ENCODE results near the gene CMTM8.

CMTM8 gene

GRCh38 chr3:32301426-32301825 lies 62.9 kb downstream of the CMTM8 start:
- Histone ChIP-seq H2BK120ac (ENCODE audit: low read depth, low read length) (no peak overlapping the region), H3K4me2 (ENCODE audit: low read length, poor library complexity, severe bottlenecking) (no peak overlapping the region), H3K4ac (ENCODE audit: low read depth in 1 of 2, low read length in 2 of 2) (no peak overlapping the region), H3K4me3 (ENCODE audit: insufficient read depth in 1 of 2, low read depth in 1 of 2, low read length in 2 of 2) (no peak overlapping the region), H3K9ac (ENCODE audit: low read length) (no peak overlapping the region), H2BK12ac (ENCODE audit: low read length in 2 of 2) (no peak overlapping the region), H3K27ac (ENCODE audit: low read length, poor library complexity, severe bottlenecking) (no peak overlapping the region), H3K27me3 (ENCODE audit: control insufficient read depth in 1 of 2, insufficient read depth in 1 of 2, low read length in 2 of 2) (no peaks in the 10 kb centered on the region), H3K18ac (ENCODE audit: low read depth in 1 of 2, low read length in 2 of 2) (no peak overlapping the region), H2AK5ac (ENCODE audit: low read length, severe bottlenecking) (no peak overlapping the region), H4K8ac (ENCODE audit: low read length) (no peak overlapping the region), H4K91ac (ENCODE audit: low read length) (no peak overlapping the region), H3K4me1 (ENCODE audit: control insufficient read depth, insufficient read depth, low read depth, low read length) (no peaks in the 10 kb centered on the region), H3K23ac (ENCODE audit: low read length in 2 of 2) (no peak overlapping the region), H2AFZ (ENCODE audit: low read depth, low read length) (no peak overlapping the region), H3K36me3 (ENCODE audit: control insufficient read depth in 1 of 2, insufficient read depth in 2 of 2, low read depth in 1 of 2, low read length in 2 of 2) (no peaks in the 10 kb centered on the region), H2BK5ac (ENCODE audit: low read depth, low read length, poor library complexity, severe bottlenecking) (no peak overlapping the region), H2BK15ac (ENCODE audit: low read depth, poor library complexity, severe bottlenecking) (no peak overlapping the region), H3K79me1 (replicated peaks; ENCODE audit: low read length, poor library complexity, severe bottlenecking) (peaks cover 11% of the 10 kb centered on the region), H3K14ac (ENCODE audit: low read length in 2 of 2) (no peak overlapping the region), H3K9me3 (ENCODE audit: control insufficient read depth, low read length) (no peaks in the 10 kb centered on the region)
- 100% methylated on average over 1 of the region's 2 CpGs for WGBS
- no peak for DNase-seq

- H3K4me3 ChIP-seq (ENCODE audit: insufficient read depth in 1 of 2, low read depth in 1 of 2, low read length in 2 of 2) = no peak overlapping the region
- no peak overlapping the region for H2AK5ac ChIP-seq (ENCODE audit: low read length, severe bottlenecking)
- H3K4ac ChIP-seq (ENCODE audit: low read depth in 1 of 2, low read length in 2 of 2) = no peak overlapping the region
- H3K4me2 ChIP-seq (ENCODE audit: low read length, poor library complexity, severe bottlenecking) = no peak overlapping the region
- no peak overlapping the region for H3K14ac ChIP-seq (ENCODE audit: low read length in 2 of 2)
- no peak overlapping the region for H3K18ac ChIP-seq (ENCODE audit: low read depth in 1 of 2, low read length in 2 of 2)
- no peaks in the 10 kb centered on the region for H3K9me3 ChIP-seq (ENCODE audit: control insufficient read depth, low read length)
- 94% methylated on average over 6 of the region's 7 CpGs for WGBS
- H4K91ac ChIP-seq (ENCODE audit: low read length) = no peak overlapping the region
- H2BK5ac ChIP-seq (ENCODE audit: low read depth, low read length, poor library complexity, severe bottlenecking) = no peak overlapping the region
- no peak overlapping the region for H3K23ac ChIP-seq (ENCODE audit: low read length in 2 of 2)
- no peak overlapping the region for H2BK15ac ChIP-seq (ENCODE audit: low read depth, poor library complexity, severe bottlenecking)
- H2BK120ac ChIP-seq (ENCODE audit: low read depth, low read length) = no peak overlapping the region
- no peak for DNase-seq
- H3K79me1 ChIP-seq (replicated peaks; ENCODE audit: low read length, poor library complexity, severe bottlenecking) = peaks cover 11% of the 10 kb centered on the region
- H3K9ac ChIP-seq (ENCODE audit: low read length) = no peak overlapping the region
- H3K4me1 ChIP-seq (ENCODE audit: control insufficient read depth, insufficient read depth, low read depth, low read length) = no peaks in the 10 kb centered on the region
- H2BK12ac ChIP-seq (ENCODE audit: low read length in 2 of 2) = no peak overlapping the region
- no peak overlapping the region for H2AFZ ChIP-seq (ENCODE audit: low read depth, low read length)
- no peaks in the 10 kb centered on the region for H3K27me3 ChIP-seq (ENCODE audit: control insufficient read depth in 1 of 2, insufficient read depth in 1 of 2, low read length in 2 of 2)
- no peak overlapping the region for H3K27ac ChIP-seq (ENCODE audit: low read length, poor library complexity, severe bottlenecking)
- H4K8ac ChIP-seq (ENCODE audit: low read length) = no peak overlapping the region
- no peaks in the 10 kb centered on the region for H3K36me3 ChIP-seq (ENCODE audit: control insufficient read depth in 1 of 2, insufficient read depth in 2 of 2, low read depth in 1 of 2, low read length in 2 of 2)
These were observed 64.3 kb downstream of the CMTM8 start for GRCh38 chr3:32302601-32303398.

- no peak overlapping the region for H3K18ac ChIP-seq (ENCODE audit: low read depth in 1 of 2, low read length in 2 of 2)
- no peak overlapping the region for H3K4me2 ChIP-seq (ENCODE audit: low read length, poor library complexity, severe bottlenecking)
- 73% methylated on average over 4 of the region's 6 CpGs for WGBS
- H3K27me3 ChIP-seq (ENCODE audit: control insufficient read depth in 1 of 2, insufficient read depth in 1 of 2, low read length in 2 of 2) = peaks cover 0 to under 1% of the 10 kb centered on the region in 2 experiments
- no peak overlapping the region for H2AFZ ChIP-seq (ENCODE audit: low read depth, low read length)
- H4K91ac ChIP-seq (ENCODE audit: low read length) = no peak overlapping the region
- H3K27ac ChIP-seq (ENCODE audit: low read length, poor library complexity, severe bottlenecking) = no peak overlapping the region
- no peak overlapping the region for H3K4me3 ChIP-seq (ENCODE audit: insufficient read depth in 1 of 2, low read depth in 1 of 2, low read length in 2 of 2)
- H2BK120ac ChIP-seq (ENCODE audit: low read depth, low read length) = no peak overlapping the region
- H2AK5ac ChIP-seq (ENCODE audit: low read length, severe bottlenecking) = no peak overlapping the region
- H2BK15ac ChIP-seq (ENCODE audit: low read depth, poor library complexity, severe bottlenecking) = no peak overlapping the region
- H3K9me3 ChIP-seq (ENCODE audit: control insufficient read depth, low read length) = no peaks in the 10 kb centered on the region
- peaks cover 11% of the 10 kb centered on the region for H3K79me1 ChIP-seq (replicated peaks; ENCODE audit: low read length, poor library complexity, severe bottlenecking)
- no peak overlapping the region for H3K23ac ChIP-seq (ENCODE audit: low read length in 2 of 2)
- no peak for DNase-seq
- H3K14ac ChIP-seq (ENCODE audit: low read length in 2 of 2) = no peak overlapping the region
- no peaks in the 10 kb centered on the region for H3K36me3 ChIP-seq (ENCODE audit: control insufficient read depth in 1 of 2, insufficient read depth in 2 of 2, low read depth in 1 of 2, low read length in 2 of 2)
- no peak overlapping the region for H3K4ac ChIP-seq (ENCODE audit: low read depth in 1 of 2, low read length in 2 of 2)
- H2BK12ac ChIP-seq (ENCODE audit: low read length in 2 of 2) = no peak overlapping the region
- H3K9ac ChIP-seq (ENCODE audit: low read length) = no peak overlapping the region
- H2BK5ac ChIP-seq (ENCODE audit: low read depth, low read length, poor library complexity, severe bottlenecking) = no peak overlapping the region
- no peaks in the 10 kb centered on the region for H3K4me1 ChIP-seq (ENCODE audit: control insufficient read depth, insufficient read depth, low read depth, low read length)
- H4K8ac ChIP-seq (ENCODE audit: low read length) = no peak overlapping the region
These were observed 64.9 kb downstream of the CMTM8 start for GRCh38 chr3:32303399-32303747.

GRCh38 chr3:32303977-32304881 lies 65.7 kb downstream of the CMTM8 start:
- WGBS = 90% methylated on average over 3 of the region's 3 CpGs
- Histone ChIP-seq H2BK120ac (ENCODE audit: low read depth, low read length) (no peak overlapping the region), H3K79me1 (replicated peaks; ENCODE audit: low read length, poor library complexity, severe bottlenecking) (peaks cover 11% of the 10 kb centered on the region)

More at GRCh38 chr3:32303977-32304881, 65.7 kb downstream of the CMTM8 start:
- H3K4ac ChIP-seq (ENCODE audit: low read depth in 1 of 2, low read length in 2 of 2) = no peak overlapping the region
- no peak overlapping the region for H3K23ac ChIP-seq (ENCODE audit: low read length in 2 of 2)
- no peak overlapping the region for H3K18ac ChIP-seq (ENCODE audit: low read depth in 1 of 2, low read length in 2 of 2)
- no peak overlapping the region for H3K9ac ChIP-seq (ENCODE audit: low read length)
- no peak overlapping the region for H3K4me2 ChIP-seq (ENCODE audit: low read length, poor library complexity, severe bottlenecking)
- no peak overlapping the region for H2BK15ac ChIP-seq (ENCODE audit: low read depth, poor library complexity, severe bottlenecking)
- H3K27me3 ChIP-seq (ENCODE audit: control insufficient read depth in 1 of 2, insufficient read depth in 1 of 2, low read length in 2 of 2) = peaks cover 0 to 6% of the 10 kb centered on the region in 2 experiments
- no peak overlapping the region for H4K91ac ChIP-seq (ENCODE audit: low read length)
- DNase-seq = no peak
- no peak overlapping the region for H3K27ac ChIP-seq (ENCODE audit: low read length, poor library complexity, severe bottlenecking)
- H2BK5ac ChIP-seq (ENCODE audit: low read depth, low read length, poor library complexity, severe bottlenecking) = no peak overlapping the region
- H3K36me3 ChIP-seq (ENCODE audit: control insufficient read depth in 1 of 2, insufficient read depth in 2 of 2, low read depth in 1 of 2, low read length in 2 of 2) = no peaks in the 10 kb centered on the region
- H2BK12ac ChIP-seq (ENCODE audit: low read length in 2 of 2) = no peak overlapping the region
- no peak overlapping the region for H2AK5ac ChIP-seq (ENCODE audit: low read length, severe bottlenecking)
- no peak overlapping the region for H2AFZ ChIP-seq (ENCODE audit: low read depth, low read length)
- no peak overlapping the region for H3K4me3 ChIP-seq (ENCODE audit: insufficient read depth in 1 of 2, low read depth in 1 of 2, low read length in 2 of 2)
- H4K8ac ChIP-seq (ENCODE audit: low read length) = no peak overlapping the region
- H3K9me3 ChIP-seq (ENCODE audit: control insufficient read depth, low read length) = no peaks in the 10 kb centered on the region
- no peak overlapping the region for H3K14ac ChIP-seq (ENCODE audit: low read length in 2 of 2)
- H3K4me1 ChIP-seq (ENCODE audit: control insufficient read depth, insufficient read depth, low read depth, low read length) = no peaks in the 10 kb centered on the region
